Spleen (tissue), 7 donors: ENCODE results near the gene ADAM29.

Source experiments
- CTCF ChIP-seq, 11 experiments: fragments of 200-600 bp in 7 of 11; fragments of 450-650 bp in 4 of 11; sonication (generic) in 4 of 11; IDR thresholded peaks in 8 of 11; conservative IDR thresholded peaks in 3 of 11; 1 replicate in 7 of 11; 2 replicates in 4 of 11; pipeline versions ENCODE4 v1.4.0 to v1.8.0; 2016 to 2021; ENCODE audit warnings: antibody characterized with exemption in 11 of 11, inconsistent platforms in 4 of 11, mild to moderate bottlenecking in 1 of 11
- POLR2A ChIP-seq, 3 donors: fragments of 450-650 bp; IDR thresholded peaks; one replicate each; pipeline ENCODE4 v1.5.1; 2017; ENCODE audit warnings: antibody characterized with exemption in 3 of 3, mild to moderate bottlenecking in 1 of 3
- POLR2AphosphoS5 ChIP-seq, 3 donors: sonication (generic); formaldehyde crosslinking; IDR thresholded peaks; one replicate each; pipeline ENCODE4 v1.5.1; 2017; ENCODE audit warnings: antibody characterized with exemption in 3 of 3
- donor health status: DM: no; HTN: no; CAD: no; lungs with moderate emphysema.
- donor health status: DM: no; HTN: no; CAD: no.
- donor health status: DM: no; HTN: no; CAD: no.

- no peak for TF ChIP-seq CTCF (IDR thresholded peaks at IDR 0.05 in 8 of 11, conservative IDR thresholded peaks at IDR 0.05 in 3 of 11)
- no peak for TF ChIP-seq POLR2AphosphoS5 (IDR thresholded peaks at IDR 0.05)
- TF ChIP-seq POLR2A (IDR thresholded peaks at IDR 0.05), result no peak
Measured at GRCh38 chr4:174930895-174931294, 12.7 kb downstream of the ADAM29 start.
